ENCODE data around the gene NPLOC4. TPM values are rescaled to one million over a fixed set of nuclear protein-coding genes. Genes with fewer than 3 reads are reported as not detected.

The NPLOC4 gene
- total and polyA plus RNA-seq, 8 donors = 24.0 to 284 (median 54.8) TPM

DNA sequence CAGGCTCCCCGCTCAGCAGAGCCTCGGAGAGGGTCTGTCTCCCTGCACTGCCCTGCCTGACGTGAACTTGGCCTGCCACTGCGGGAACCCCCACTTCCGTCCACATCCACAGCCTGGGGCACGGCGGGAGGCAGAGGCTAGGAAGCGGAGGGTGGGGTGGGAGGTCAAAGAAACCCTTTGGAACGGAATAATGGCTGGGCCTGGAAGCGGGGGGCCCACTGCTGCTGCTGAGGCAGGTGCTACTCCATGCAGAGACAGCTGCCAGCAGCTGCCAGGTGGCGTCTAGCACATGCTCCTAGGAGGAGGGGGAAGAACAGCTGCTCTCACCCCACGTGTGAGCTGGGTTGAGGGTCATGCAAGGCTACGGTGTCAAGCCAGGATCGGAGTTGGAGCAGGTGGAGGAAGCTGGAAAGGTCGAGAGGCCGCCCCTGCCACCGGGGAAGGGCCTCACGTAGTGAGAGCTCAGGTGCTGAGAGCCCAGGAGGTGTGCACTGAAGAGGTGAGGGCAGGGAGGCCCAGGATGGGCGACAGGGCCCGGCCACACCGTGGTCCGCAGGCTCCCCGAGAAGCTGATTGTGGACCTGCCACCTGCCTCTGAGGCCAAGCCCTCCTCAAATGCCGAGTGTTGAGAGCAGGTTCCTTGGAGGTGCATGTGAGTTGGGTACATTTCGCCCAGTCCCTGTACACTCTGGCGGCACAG lies 98.9 kb downstream of the NPLOC4 start:
- H3K36me3 ChIP-seq = peaks cover 17 to 49% (median 45%) of the 10 kb centered on the region in 4 donors
- intact Hi-C loops (cut with DNase I; ENCODE audit: low total_unique reads) = no loop called here
- no peak overlapping the region for H3K27ac ChIP-seq
- H3K27me3 ChIP-seq = peaks cover 0 to 52% (median 25%) of the 10 kb centered on the region in 3 donors
- peak overlapping the region in 1 of 4 donors; percentile 18 for H3K4me3 ChIP-seq
- no peaks in the 10 kb centered on the region for H3K9me3 ChIP-seq
- DNase-seq = peak in 1 of 2 donors; percentile 64
- H3K4me1 ChIP-seq = peaks cover 18 to 25% (median 23%) of the 10 kb centered on the region in 4 donors
- WGBS, 5 donors = 46 to 66% (median 55%) methylated on average over 19 to 26 of the region's 26 CpGs
- TF ChIP-seq EP300 (IDR thresholded peaks at IDR 0.05) = no peak
- no peak for TF ChIP-seq POLR2AphosphoS5 (IDR thresholded peaks at IDR 0.05)
- TF ChIP-seq POLR2A (IDR thresholded peaks at IDR 0.05) = no peak
- TF ChIP-seq, protein P1, sequence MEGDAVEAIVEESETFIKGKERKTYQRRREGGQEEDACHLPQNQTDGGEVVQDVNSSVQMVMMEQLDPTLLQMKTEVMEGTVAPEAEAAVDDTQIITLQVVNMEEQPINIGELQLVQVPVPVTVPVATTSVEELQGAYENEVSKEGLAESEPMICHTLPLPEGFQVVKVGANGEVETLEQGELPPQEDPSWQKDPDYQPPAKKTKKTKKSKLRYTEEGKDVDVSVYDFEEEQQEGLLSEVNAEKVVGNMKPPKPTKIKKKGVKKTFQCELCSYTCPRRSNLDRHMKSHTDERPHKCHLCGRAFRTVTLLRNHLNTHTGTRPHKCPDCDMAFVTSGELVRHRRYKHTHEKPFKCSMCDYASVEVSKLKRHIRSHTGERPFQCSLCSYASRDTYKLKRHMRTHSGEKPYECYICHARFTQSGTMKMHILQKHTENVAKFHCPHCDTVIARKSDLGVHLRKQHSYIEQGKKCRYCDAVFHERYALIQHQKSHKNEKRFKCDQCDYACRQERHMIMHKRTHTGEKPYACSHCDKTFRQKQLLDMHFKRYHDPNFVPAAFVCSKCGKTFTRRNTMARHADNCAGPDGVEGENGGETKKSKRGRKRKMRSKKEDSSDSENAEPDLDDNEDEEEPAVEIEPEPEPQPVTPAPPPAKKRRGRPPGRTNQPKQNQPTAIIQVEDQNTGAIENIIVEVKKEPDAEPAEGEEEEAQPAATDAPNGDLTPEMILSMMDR (IDR thresholded peaks at IDR 0.05) = no peak

DNA sequence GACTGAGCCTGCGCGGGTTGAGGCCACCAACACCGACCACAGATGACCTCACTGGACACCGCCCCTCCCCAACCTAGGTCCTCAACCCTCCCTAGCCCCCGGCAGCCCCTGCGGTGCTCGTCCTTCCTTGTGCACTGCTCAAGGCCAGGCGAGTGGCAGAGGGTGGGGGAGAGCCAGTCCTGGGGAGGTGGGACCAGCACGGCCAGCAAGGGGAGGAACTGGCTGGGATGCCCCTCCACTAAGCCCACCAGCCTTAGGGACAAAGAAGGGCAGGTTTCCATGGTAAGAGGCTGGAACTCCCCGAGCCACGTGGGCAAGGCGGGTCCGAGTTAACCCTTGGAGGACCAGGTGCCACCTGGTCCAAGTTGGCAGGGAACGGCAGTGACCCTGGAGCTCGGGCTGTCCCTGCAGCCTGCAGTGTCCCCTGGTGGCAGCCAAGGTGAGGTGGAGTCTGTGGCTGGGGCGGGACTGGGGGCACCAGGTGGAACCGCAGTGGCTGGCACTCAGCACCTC lies 99.5 kb downstream of the NPLOC4 start:
- Histone ChIP-seq H3K27me3 (peaks cover 0 to 56% (median 25%) of the 10 kb centered on the region in 3 donors), H3K4me1 (peaks cover 18 to 25% (median 23%) of the 10 kb centered on the region in 4 donors), H3K4me3 (peak overlapping the region in 1 of 4 donors; percentile 18), H3K27ac (no peak overlapping the region), H3K9me3 (no peaks in the 10 kb centered on the region), H3K36me3 (peaks cover 14 to 43% (median 39%) of the 10 kb centered on the region in 4 donors)
- DNase-seq = peak; percentile 73 to 87
- intact Hi-C loops (cut with DNase I; ENCODE audit: low total_unique reads) = no loop called here
- TF ChIP-seq POLR2AphosphoS5 (IDR thresholded peaks at IDR 0.05) (peak in 1 of 3 donors; percentile 48), POLR2A (IDR thresholded peaks at IDR 0.05) (no peak)
- TF ChIP-seq, protein P1 (IDR thresholded peaks at IDR 0.05) = peak in 5 of 7 experiments; percentile 45 to 89 (median 80)
- 3 to 10% (median 5%) methylated on average over 6 to 17 of the region's 17 CpGs for WGBS, 5 donors

DNA sequence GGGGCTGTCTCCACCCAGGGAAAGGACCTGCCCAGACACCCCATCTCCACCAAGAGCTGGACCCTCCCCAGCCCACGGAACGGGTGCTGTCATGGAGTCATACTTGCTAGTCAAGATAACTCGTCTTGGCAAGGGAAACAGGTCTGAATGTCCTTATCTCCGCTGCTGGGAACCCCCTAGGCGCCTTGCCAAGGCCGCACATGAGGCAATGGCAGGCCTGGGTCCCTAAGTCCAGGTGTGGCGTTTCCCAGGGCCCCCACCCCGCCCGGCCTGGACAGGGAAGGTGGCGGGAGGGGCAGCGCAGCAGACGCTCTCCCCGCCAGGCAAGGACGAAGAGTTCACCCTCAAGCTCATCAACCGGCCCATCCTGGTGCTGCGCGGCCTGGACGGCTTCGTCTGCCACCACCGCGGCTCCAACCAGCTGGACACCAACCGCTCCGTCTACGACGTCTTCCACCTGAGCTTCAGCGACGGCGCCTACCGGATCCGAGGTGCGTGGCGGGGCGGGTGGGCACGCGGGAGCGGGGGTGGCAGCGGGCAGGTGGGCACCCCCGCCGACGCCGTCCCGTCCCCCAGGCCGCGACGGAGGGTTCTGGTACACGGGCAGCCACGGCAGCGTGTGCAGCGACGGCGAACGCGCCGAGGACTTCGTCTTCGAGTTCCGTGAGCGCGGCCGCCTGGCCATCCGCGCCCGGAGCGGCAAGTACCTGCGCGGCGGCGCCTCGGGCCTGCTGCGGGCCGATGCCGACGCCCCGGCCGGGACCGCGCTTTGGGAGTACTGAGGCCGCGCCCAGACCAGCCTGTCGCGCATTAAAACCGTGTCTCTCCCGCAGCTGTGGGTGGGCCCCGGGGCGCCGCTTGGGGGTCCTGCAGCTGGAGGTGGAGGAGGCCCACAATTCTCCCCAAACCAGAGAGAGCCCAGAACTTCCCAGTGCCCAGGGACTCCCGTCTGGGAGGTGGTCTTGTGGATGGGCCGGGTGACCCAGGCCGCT lies 100.3 kb downstream of the NPLOC4 start:
- intact Hi-C loops (cut with DNase I; ENCODE audit: low total_unique reads) = no loop called here
- Histone ChIP-seq H3K36me3 (peaks cover 14 to 38% (median 35%) of the 10 kb centered on the region in 4 donors), H3K4me1 (peaks cover 18 to 25% (median 23%) of the 10 kb centered on the region in 4 donors), H3K9me3 (no peaks in the 10 kb centered on the region), H3K4me3 (peak overlapping the region in 1 of 4 donors; percentile 18), H3K27ac (no peak overlapping the region), H3K27me3 (peaks cover 0 to 56% (median 25%) of the 10 kb centered on the region in 3 donors)
- no peak for TF ChIP-seq POLR2A (IDR thresholded peaks at IDR 0.05)
- TF ChIP-seq POLR2AphosphoS5 (IDR thresholded peaks at IDR 0.05) = no peak
- TF ChIP-seq EP300 (IDR thresholded peaks at IDR 0.05) = no peak
- TF ChIP-seq, protein P1 (IDR thresholded peaks at IDR 0.05) = no peak
- 3 to 12% (median 5%) methylated on average over 26 to 89 of the region's 89 CpGs for WGBS, 5 donors
- peak; percentile 59 to 80 for DNase-seq

All from stomach (tissue), 9 donors.